GM19468 (cell line): ENCODE results near the gene MRPS2.
"Not testable (repeated sequence)": the region's sequence is repeated elsewhere in the genome, so short reads cannot be mapped to it uniquely, and the experiment has no call there.

Experiments
- ATAC-seq: cut with Tn5 transposase; IDR thresholded peaks from one replicate; pipeline ENCODE4 v1.9.1; 2021; ENCODE audit warnings: mild to moderate bottlenecking, moderate library complexity, moderate number of reproducible peaks; ENCODE audit not compliant: unreplicated experiment; ENCODE audit errors: extremely low read depth

Gene MRPS2

GRCh38 chr9:135526730-135527571 is 26.5 kb downstream of the MRPS2 start:
- ATAC-seq = no peak

DNA sequence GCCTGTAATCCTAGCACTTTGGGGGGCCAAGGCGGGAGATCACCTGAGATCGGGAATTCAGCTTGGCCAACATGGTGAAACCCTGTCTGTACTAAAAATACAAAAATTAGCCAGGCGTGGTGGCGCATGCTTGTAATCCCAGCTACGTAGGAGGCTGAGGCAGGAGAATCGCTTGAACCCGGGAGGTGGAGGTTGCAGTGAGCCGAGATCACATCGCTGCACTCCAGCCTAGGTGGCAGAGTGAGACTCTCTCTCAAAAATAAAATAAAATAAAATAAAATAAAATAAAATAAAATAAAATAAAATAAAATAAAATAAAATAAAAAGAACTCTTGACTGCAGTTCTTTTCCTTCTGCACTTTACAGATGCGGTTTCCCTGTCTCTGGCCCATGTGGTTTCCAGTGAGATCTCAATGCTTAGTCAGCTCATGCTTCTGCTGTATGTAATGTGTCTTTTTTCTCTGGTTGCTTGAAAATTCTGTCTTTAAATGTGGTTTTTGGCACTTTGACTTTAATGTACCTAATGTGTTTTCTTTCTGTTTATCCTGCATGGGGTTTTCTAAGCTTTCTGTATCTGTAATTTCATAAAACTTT is 28.5 kb downstream of the MRPS2 start:
- not testable (repeated sequence) for ATAC-seq

GRCh38 chr9:135530146-135530545 is 29.7 kb downstream of the MRPS2 start:
- ATAC-seq = no peak

GRCh38 chr9:135531096-135531495 is 30.6 kb downstream of the MRPS2 start:
- ATAC-seq = no peak

- no peak for ATAC-seq
These were observed 32.6 kb downstream of the MRPS2 start for GRCh38 chr9:135533113-135533512.

DNA sequence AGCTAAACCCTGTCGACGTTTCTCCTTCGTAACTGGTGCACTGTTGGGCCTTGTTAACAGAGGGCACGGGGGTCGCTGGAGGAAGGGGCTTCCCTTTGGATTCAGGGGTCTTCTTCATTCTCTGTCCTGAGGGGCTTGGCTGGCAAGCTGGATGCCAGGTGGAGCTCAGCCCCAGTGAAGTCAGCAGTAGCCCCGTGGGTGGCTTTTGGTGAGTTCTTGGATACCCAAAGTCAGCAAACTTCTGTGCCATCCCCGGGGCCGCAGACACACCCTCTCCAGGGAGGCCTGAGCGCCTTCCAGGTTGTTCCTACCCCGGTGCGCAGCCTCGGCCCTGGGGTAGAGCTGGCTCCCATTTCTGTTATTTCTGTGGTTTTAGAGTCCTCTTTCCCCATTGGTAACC is 33.2 kb downstream of the MRPS2 start:
- ATAC-seq = no peak

GRCh38 chr9:135534192-135534711 is 33.8 kb downstream of the MRPS2 start:
- not testable (repeated sequence) for ATAC-seq

GRCh38 chr9:135534826-135535225 is 34.3 kb downstream of the MRPS2 start:
- ATAC-seq = not testable (repeated sequence)

DNA sequence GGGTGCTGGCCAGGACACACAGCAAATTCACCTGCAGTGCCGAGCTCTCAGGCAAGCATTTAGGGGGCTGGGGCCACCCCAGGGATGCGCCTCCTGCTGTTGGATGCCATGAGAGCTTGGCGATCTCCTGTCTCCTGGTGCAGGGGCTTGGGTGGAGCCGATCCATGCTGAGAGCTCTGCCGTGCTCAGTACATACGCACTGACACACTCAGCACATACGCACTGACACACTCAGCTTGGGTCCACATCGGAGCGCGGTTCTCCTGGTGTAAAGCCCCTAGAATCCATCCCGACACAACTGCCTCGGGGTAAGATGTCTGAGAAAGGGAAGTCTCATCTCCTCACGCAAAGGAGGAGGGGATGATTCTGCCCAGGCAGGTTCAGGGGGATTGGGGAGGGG is 35.1 kb downstream of the MRPS2 start:
- ATAC-seq = not testable (repeated sequence)

DNA sequence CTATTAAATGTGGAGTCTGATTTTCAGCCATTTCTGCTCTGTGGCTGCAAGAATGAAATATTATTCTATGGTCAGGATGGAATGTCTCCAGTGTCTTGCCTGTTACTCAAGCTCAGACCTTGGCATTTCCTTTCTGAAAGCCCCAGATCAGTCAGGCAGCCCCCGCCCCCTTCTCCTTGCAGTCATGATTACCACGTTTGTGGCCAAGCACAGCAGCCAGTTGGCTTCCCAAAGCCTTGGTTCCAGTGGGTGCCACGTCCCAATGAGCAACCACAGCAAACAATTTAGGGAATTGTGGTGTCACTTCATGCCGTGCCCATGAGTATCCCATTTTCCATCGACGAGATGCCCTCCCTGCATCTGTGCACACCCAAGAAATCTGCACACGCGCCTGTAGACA is 35.7 kb downstream of the MRPS2 start:
- ATAC-seq = no peak

DNA sequence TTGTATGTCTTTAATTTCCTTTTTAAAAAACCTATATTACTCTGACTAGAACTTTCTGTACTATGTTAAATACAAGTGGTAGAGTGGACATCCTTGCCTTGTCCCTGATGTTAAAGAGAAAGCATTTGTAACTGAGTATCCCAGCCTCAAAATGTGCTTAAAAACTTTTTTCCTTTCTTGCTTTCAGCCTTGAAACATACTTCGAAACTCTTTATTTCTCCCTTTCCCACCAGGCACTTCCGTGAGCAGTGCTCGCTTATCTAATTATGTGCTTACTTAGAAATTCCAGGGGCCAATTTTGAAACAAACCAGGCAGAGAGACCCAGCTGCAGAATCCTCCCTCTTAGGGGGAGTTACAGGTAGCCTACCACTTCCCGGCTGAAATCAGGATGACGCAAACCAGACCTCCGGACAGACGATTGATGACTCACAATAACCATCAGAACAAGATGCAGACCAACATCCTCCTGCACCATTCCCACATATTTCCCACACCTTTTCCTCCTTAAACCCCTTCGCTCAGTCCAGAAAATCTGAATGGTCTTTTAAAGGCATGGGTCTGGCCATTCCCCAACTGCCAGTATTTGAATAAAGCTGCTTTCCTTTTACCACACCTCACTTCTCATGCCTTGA is 42.9 kb downstream of the MRPS2 start:
- ATAC-seq = not testable (repeated sequence)

DNA sequence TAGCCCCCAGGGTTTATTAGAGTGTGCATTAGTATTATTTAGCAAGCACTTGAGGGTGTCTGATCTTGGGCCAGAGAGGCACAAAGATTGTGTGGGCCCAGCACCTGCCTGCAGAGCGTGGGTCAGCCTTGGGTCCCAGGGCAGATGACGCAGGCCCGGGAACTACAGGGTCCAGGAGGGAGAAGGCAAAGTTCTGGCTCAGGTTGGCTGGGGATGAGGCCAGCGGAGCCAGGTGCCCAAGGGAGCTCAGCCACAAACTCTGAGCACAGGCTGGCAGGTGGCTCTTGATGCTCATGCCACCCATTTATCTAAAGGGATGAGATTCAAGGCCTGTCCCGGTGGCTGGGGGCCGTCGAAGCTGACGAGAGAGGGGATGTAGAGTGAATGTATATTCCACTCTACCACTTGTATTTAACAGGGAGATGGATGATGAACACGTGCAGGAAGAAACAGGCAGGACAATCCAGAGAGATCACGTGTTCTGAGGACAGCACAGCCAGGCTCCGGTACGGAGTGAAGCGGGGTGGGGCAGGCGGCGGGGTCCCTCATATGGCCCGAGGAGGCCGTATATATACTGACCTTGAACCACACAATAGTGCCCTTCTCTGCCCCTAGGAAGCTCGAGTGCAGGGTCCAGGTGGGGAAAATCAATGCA is 44.6 kb downstream of the MRPS2 start:
- ATAC-seq = no peak

- not testable (repeated sequence) for ATAC-seq
These were observed 45.2 kb downstream of the MRPS2 start, which contains the start of gene OBP2A for GRCh38 chr9:135545646-135546176. Gene OBP2A (plus strand): TSS chr9:135546126. CDS start chr9:135546181, 55 bp downstream.

DNA sequence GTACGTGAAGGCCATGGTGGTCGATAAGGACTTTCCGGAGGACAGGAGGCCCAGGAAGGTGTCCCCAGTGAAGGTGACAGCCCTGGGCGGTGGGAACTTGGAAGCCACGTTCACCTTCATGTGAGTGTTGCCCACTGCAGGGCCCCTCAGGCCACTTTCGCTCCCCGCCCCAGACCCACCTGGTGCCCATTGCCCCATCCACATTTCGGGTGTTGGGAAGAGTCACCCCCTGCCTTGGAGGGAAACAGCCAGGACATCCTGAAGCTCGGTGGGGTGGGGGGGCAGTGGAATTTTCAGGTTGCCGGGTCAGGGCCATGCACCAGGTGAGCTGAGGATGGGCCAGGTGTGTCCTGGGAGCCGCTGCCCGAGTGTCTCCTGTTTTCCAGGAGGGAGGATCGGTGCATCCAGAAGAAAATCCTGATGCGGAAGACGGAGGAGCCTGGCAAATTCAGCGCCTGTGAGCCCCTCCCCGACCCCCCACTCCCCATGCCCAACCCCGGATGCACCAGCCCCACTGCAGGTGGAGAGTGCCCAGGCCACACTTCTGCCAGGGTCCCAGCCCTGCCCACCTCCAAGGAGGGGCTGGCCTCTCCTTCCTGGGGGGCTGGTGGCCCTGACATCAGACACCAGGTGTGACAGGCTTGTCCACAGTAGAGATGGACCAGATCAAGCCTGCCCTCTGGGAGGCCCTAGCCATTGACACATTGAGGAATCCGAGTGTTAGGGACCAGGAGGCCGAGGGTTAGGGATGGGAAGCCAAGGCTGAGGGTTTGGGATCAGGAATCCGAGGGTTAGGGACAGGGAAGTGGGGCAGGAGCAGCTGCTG is 46.5 kb downstream of the MRPS2 start:
- ATAC-seq = not testable (repeated sequence)

- no peak for ATAC-seq
These were observed 47.6 kb downstream of the MRPS2 start for GRCh38 chr9:135547756-135548736.

DNA sequence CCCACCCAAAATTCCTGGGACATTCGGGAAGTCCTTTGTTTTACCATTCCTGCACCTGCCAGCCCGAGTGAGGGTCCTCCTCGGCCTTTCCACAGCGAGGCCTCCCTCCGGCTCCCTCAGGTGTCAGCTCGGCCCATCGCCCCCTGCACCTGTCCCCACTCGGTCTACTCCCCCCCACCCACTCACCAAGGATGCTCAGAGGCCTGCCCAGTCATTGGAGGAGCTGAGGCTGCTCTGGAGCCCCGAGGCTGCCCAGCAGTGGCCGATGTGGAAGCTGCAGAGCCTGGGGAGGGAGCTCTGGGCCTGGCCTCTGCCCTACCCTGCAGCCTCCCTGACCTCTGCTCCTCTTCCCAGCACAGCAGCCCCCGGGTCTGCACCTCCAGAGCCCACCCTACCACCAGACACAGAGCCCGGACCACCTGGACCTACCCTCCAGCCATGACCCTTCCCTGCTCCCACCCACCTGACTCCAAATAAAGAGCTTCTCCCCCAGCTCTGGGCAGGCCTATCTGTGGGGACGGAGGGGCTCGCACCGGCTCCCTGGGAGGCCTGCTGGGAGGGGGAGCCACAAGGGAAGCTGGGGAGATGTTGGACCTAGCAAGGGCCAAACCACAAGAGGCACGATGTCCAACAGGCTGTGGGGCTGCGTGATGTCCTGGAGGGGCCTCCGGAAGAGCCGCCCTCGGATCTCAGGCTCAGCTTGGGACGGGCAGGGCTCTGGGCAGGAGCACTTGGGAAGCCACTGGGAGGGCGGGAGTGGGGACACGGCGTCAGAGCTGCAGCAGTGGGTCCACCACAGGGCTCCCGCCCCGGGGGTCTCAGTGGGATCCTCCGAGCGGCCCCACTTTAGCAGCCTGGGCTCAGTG is 49.2 kb downstream of the MRPS2 start:
- not testable (repeated sequence) for ATAC-seq

- no peak for ATAC-seq
These were observed 49.9 kb downstream of the MRPS2 start for GRCh38 chr9:135550344-135550918.
